Fibroblast of the aortic adventitia (primary cell): Measurements from ENCODE around the gene PRTFDC1. TPM values are rescaled to one million over a fixed set of nuclear protein-coding genes. Genes with fewer than 3 reads are reported as not detected.

Experiments
- DNase-seq: peaks from one replicate; pipeline ENCODE4 v3.0.0-alpha.2; 2010; ENCODE audit warnings: low read depth
- H3K4me3 ChIP-seq: 2 replicates; pipeline ENCODE4 v1.5.1; 2011; ENCODE audit warnings: low read depth, mild to moderate bottlenecking, control low read depth, low read length, moderate library complexity
- total RNA-seq: library from RNA; depleted of rRNA; stranded (reverse); fragments of >200 nt; gene quantifications from 2 replicates; pipeline ENCODE4 v1.2.3, GENCODE V29; 2012; ENCODE audit warnings: low replicate concordance
- TF ChIP-seq, protein P1 (sequence below): IDR thresholded peaks from 2 replicates; pipeline ENCODE4 v1.5.1; 2011; ENCODE audit warnings: mild to moderate bottlenecking, low read length, control low read depth, inconsistent platforms; ENCODE audit not compliant: insufficient read depth

Gene PRTFDC1
- total RNA-seq, 1 donor, result 39.6 TPM

DNA sequence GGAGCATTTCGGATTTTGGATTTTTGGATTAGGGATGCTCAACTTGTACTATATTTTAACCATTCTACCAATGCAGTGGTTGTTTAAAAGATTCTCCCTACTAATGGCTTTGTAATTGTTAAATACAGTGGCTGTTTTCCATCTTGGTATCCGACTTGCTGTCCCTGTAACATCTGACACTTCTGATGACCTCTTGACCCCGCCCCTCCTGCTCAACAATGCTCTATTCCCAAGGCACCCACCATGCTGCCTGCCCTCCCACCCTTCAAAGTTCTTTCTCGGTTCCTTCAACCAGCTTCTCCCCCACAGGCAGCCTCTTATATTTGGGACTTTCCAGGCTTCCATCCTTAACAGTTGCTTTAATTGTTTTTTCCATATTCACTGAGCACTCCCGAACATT, 2.0 kb downstream of the PRTFDC1 start:
- TF ChIP-seq, protein P1, sequence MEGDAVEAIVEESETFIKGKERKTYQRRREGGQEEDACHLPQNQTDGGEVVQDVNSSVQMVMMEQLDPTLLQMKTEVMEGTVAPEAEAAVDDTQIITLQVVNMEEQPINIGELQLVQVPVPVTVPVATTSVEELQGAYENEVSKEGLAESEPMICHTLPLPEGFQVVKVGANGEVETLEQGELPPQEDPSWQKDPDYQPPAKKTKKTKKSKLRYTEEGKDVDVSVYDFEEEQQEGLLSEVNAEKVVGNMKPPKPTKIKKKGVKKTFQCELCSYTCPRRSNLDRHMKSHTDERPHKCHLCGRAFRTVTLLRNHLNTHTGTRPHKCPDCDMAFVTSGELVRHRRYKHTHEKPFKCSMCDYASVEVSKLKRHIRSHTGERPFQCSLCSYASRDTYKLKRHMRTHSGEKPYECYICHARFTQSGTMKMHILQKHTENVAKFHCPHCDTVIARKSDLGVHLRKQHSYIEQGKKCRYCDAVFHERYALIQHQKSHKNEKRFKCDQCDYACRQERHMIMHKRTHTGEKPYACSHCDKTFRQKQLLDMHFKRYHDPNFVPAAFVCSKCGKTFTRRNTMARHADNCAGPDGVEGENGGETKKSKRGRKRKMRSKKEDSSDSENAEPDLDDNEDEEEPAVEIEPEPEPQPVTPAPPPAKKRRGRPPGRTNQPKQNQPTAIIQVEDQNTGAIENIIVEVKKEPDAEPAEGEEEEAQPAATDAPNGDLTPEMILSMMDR, result no peak
- H3K4me3 ChIP-seq, result no peak overlapping the region
- DNase-seq, result no peak

DNA sequence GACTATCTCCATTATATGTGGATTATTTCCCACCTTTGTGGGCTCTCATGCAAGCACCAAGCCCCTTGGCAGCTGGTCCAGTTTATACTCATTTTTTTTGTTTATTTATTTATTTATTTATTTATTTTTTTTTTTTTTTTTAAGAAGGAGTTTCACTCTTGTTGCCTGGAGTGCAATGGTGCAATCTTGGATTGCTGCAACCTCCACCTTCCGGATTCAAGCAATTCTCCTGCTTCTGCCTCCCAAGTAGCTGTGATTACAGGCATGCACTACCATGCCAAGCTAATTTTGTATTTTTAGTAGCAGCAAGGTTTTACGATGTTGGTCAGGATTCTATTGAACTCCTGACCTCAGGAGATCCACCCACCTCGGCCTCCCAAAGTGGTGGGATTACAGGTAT, 2.8 kb downstream of the PRTFDC1 start:
- DNase-seq, result no peak
- H3K4me3 ChIP-seq, result no peak overlapping the region
- TF ChIP-seq, protein P1, result no peak

DNA sequence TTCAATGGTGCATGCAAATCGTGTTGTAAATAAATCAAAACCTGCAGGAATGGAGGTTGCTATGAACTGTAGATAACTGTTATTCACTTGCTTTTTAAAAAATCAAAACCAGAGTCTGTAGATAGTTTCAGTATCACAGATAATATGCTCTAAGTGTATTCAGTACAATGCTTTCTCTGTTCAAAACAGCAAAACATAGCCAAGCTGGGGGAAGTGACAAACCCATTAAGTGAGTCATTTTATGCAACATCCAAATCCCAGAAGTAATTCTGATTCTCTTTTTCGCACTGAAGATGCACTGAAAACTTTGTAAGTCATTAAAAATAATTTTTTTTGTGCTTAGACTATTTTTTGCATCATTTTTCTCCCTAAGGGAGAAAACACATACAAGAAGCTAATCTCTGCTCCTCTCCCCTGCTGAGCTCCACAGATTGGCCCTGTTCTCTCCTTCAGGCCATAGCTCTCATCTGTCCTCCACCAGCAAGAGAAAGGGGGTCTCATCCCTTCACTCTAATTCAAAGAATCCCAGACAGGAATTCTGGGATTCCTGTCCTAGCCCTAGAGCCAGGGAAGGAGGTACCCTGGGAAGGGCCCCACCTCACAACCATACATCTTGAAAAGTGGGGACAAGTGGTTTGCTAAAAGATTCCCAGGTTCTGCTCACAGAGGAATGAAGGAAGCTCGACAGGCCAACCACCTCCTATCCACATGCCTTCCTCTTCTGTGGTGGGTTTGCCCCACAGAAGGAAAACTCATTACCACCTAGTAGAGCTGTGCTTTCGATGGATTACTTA, 4.9 kb downstream of the PRTFDC1 start:
- no peak overlapping the region for H3K4me3 ChIP-seq
- DNase-seq, result peak; percentile 75
- TF ChIP-seq, protein P1, result no peak

DNA sequence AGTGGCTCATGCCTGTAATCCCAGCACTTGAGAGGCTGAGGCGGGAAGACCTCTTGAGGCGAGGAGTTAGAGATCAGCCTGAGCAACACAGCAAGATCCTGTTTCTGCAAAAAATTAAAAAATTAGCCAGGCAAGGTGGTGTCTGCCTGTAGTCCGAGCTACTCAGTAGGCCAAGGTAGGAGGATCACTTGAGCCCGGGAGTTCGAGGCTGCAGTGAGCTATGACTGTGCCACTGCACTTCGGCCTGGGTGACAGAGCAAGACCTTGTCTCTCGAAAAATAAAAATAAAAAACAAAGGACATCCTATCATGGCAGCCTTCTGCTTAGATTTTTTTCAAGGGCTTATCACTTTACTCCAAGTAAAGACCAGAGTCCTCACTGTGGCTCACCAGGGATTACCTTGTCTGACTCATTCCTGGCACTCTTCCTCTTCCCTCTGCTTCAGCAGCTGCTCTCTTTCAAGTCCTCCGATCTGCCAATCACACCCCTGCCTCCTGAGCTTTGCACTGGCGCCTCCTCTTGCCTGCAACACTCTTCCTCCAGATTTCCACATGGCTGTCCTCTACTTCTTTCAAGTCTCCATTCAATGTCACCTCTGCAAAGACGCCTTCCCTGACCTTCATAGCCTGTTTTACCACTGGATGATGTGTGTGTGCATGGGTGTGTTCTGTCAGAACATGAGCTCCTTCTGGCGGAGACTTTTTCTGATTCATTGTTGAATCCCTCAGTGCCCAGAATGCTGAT, 7.7 kb downstream of the PRTFDC1 start:
- TF ChIP-seq, protein P1, result peak; percentile 5
- H3K4me3 ChIP-seq, result no peak overlapping the region
- DNase-seq, result peak; percentile 81

DNA sequence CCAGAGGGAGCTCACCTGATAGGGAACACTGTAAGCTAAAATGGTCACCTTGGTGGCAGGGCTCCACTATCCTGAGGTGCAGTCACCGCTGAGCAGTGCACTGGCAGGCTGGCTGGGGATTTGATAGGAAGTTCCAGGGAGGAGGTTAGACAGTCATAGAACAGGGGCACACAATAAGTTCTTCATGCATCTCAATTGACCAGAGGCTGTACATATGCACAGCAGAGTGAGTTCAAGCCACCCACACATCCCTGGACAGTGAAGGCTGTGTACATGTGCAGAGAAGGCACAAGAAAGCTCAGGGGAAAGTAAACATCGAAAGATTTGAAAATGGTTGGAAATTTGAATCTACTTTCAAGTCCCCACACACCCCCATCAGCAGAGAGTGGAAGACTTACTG, 13.9 kb downstream of the PRTFDC1 start:
- TF ChIP-seq, protein P1, result no peak
- no peak for DNase-seq
- H3K4me3 ChIP-seq, result no peak overlapping the region

DNA sequence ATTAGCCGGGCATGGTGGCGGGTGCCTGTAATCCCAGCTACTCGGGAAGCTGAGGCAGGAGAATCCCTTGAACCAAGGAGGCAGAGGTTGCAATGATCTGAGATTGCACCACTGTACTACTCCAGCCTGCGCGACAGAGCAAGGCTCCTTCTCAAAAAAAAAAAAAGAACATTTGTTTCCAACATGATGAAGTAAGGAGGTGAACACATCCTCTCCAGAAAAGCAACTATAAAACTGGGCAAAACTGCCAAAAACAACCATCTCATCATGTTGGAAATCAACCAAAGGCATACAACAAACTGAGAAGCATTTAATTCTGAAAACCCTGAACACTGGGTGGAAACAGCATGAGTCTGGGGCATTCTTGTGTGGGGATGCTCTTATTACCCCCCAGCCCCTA, 14.3 kb downstream of the PRTFDC1 start:
- peak; percentile 64 for DNase-seq
- TF ChIP-seq, protein P1, result no peak
- no peak overlapping the region for H3K4me3 ChIP-seq
